HepG2 (cell line): ENCODE results near the gene ZNF213. TPM values are rescaled to one million over a fixed set of nuclear protein-coding genes. Genes with fewer than 3 reads are reported as not detected.

Experiments
- CBX2 ChIP-seq, 2 experiments: fragments of 200-600 bp in 1 of 2; sonication (generic); formaldehyde crosslinking in 1 of 2; IDR thresholded peaks; 2 replicates each; pipeline versions ENCODE4 v1.7.0 to v1.8.1; 2018 to 2022; ENCODE audit warnings: low read depth in 2 of 2, low read length in 1 of 2, mild to moderate bottlenecking in 1 of 2, missing genetic modification reagents in 1 of 2
- DRAP1 ChIP-seq: IDR thresholded peaks from 2 replicates; pipeline ENCODE4 v1.6.1; 2016; ENCODE audit warnings: missing genetic modification reagents, missing compliant biosample characterization
- E2F2 ChIP-seq: sonication (generic); formaldehyde crosslinking; IDR thresholded peaks from 2 replicates; pipeline ENCODE4 v1.4.0; 2020; ENCODE audit warnings: missing genetic modification reagents, borderline replicate concordance
- EED ChIP-seq: sonication (generic); formaldehyde crosslinking; IDR thresholded peaks from 2 replicates; pipeline ENCODE4 v1.5.0; 2020; ENCODE audit warnings: mild to moderate bottlenecking, missing genetic modification reagents
- HNRNPLL ChIP-seq: fragments of 200-400 bp; formaldehyde crosslinking; IDR thresholded peaks from 2 replicates; pipeline ENCODE4 v1.6.1; 2017; ENCODE audit warnings: mild to moderate bottlenecking, low read depth, low read length; ENCODE audit not compliant: poor library complexity, severe bottlenecking
- IKZF4 ChIP-seq: sonication (generic); formaldehyde crosslinking; IDR thresholded peaks from 2 replicates; pipeline ENCODE4 v1.5.1; 2020; ENCODE audit warnings: borderline replicate concordance, mild to moderate bottlenecking, low read depth, missing genetic modification reagents; ENCODE audit errors: not compliant biosample characterization
- IRF1 ChIP-seq: sonication (generic); formaldehyde crosslinking; IDR thresholded peaks from 2 replicates; pipeline ENCODE4 v1.4.0; 2020; ENCODE audit warnings: low read depth, mild to moderate bottlenecking, missing genetic modification reagents
- IRF9 ChIP-seq: sonication (generic); formaldehyde crosslinking; IDR thresholded peaks from 2 replicates; pipeline ENCODE4 v1.8.0; 2022; ENCODE audit warnings: missing genetic modification reagents, mild to moderate bottlenecking, borderline replicate concordance
- NFE2L2 ChIP-seq: fragments of 150-350 bp; IDR thresholded peaks from 2 replicates; pipeline ENCODE4 v1.6.1; 2014; ENCODE audit warnings: low read length
- PCBP2 ChIP-seq: fragments of 200-400 bp; formaldehyde crosslinking; optimal IDR thresholded peaks from 2 replicates; pipeline ENCODE3; 2018; ENCODE audit warnings: low read length, low read depth; ENCODE audit not compliant: poor library complexity, severe bottlenecking
- TOPORS ChIP-seq: sonication (generic); formaldehyde crosslinking; IDR thresholded peaks from 2 replicates; pipeline ENCODE4 v1.8.0; 2023; ENCODE audit warnings: mild to moderate bottlenecking, missing genetic modification reagents
- ZNF512 ChIP-seq: sonication (generic); formaldehyde crosslinking; IDR thresholded peaks from 2 replicates; pipeline ENCODE4 v1.4.0; 2020; ENCODE audit warnings: mild to moderate bottlenecking, missing genetic modification reagents
- ZNF597 ChIP-seq: sonication (generic); formaldehyde crosslinking; IDR thresholded peaks from 2 replicates; pipeline ENCODE4 v1.5.0; 2020; ENCODE audit warnings: missing genetic modification reagents
- ZNF710 ChIP-seq: sonication (generic); formaldehyde crosslinking; IDR thresholded peaks from 2 replicates; pipeline ENCODE4 v1.5.0; 2020; ENCODE audit warnings: mild to moderate bottlenecking, missing genetic modification reagents, borderline replicate concordance
- polyA plus RNA-seq, 8 experiments: library from polyadenylated mRNA; depleted of rRNA in 3 of 8; stranded (reverse) in 7 of 8; unstranded in 1 of 8; fragments of >200 nt; fragmentation: Illumina TruSeq in 4 of 8; extraction: Trizol in 4 of 8; gene quantifications; 2 replicates each; pipeline versions ENCODE4 v1.2.1 to v1.2.3, GENCODE V29; 2011 to 2016; ENCODE audit warnings: low read depth in 4 of 8, missing spikeins in 1 of 8, mixed read lengths in 1 of 8; ENCODE audit not compliant: insufficient read depth in 1 of 8
- total RNA-seq, 5 experiments: library from RNA; depleted of rRNA; stranded (reverse); fragments of >200 nt; fragmentation: Illumina TruSeq; extraction: Trizol; gene quantifications; 2 replicates each; pipeline ENCODE4 v1.2.3, GENCODE V29; 2016; ENCODE audit warnings: low read depth in 1 of 5

Gene ZNF213
- total and polyA plus RNA-seq, 2 of the 13 experiments (the other 11 are each of a cell fraction or from before 2014, with no cell fraction given), result 0.59 to 0.97 TPM

GRCh38 chr16:3099732-3100499 lies 34.9 kb upstream of the ZNF213 start (continued):
- TF ChIP-seq ZNF512 (CRISPR knock-in tag) (no peak), E2F2 (CRISPR knock-in tag) (no peak), DRAP1 (CRISPR knock-in tag) (peak; percentile 62), ZNF710 (CRISPR knock-in tag) (0 out of 2 replicates have a peak, but pooled peaks have one; percentile 21), NFE2L2 (no peak), ZNF597 (CRISPR knock-in tag) (no peak), CBX2 (IDR thresholded peaks at IDR 0.05; ENCODE audit: low read depth, low read length) (no peak), CBX2 (CRISPR knock-in tag; IDR thresholded peaks at IDR 0.05; ENCODE audit: low read depth) (no peak), TOPORS (no peak), HNRNPLL (no peak), IRF9 (CRISPR knock-in tag) (0 out of 2 replicates have a peak, but pooled peaks have one; percentile 27), EED (CRISPR knock-in tag) (0 out of 2 replicates have a peak, but pooled peaks have one; percentile 27), IKZF4 (CRISPR knock-in tag) (peak; percentile 25), IRF1 (CRISPR knock-in tag) (no peak), PCBP2 (no peak)
